ENCODE measurements around the gene BEND7.

Gene BEND7

DNA sequence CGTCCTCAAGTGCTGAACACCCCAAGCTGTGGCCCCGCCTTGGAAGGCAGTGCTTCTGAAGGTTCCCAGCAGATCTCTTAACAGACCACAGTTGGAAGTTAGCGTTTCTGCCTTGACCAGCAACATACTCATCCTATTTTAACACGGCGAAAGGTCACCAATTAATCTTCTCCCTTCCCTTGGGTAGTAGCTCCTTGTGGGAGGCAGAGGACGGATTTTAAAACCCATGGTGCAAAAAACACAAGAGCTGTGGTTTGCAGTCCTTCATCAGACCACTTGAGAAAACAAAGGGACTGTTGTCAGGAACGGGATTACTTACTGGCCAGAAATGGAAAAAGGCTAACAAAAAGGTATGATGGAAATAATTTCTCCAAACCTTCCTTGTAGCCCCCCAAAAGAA is 87.3 kb downstream of the BEND7 start:
- H2AFZ ChIP-seq (ENCODE audit: low read depth, low read length) = no peak overlapping the region
- DNase-seq = no peak

GRCh38 chr10:13440185-13441061 is 88.4 kb downstream of the BEND7 start:
- Histone ChIP-seq H3K4me2 (ENCODE audit: insufficient read depth, low read length) (no peak overlapping the region), H3K4me3 (ENCODE audit: low read depth in 1 of 2, low read length in 2 of 2) (no peak overlapping the region), H3K27me3 (ENCODE audit: insufficient read depth, low read length, poor library complexity) (peaks cover 53% of the 10 kb centered on the region), H4K20me1 (ENCODE audit: insufficient read depth, low read length) (no peaks in the 10 kb centered on the region), H3K9me3 (ENCODE audit: insufficient read depth, low read length, severe bottlenecking) (no peaks in the 10 kb centered on the region), H3K9ac (ENCODE audit: low read depth, low read length) (no peak overlapping the region), H3K79me2 (ENCODE audit: insufficient read depth, low read length) (no peaks in the 10 kb centered on the region), H3K27ac (ENCODE audit: low read length) (no peak overlapping the region), H3K4me1 (ENCODE audit: insufficient read depth, low read length) (0 out of 2 replicates have a peak, but pooled peaks cover 3% of the 10 kb centered on the region), H2AFZ (ENCODE audit: low read depth, low read length) (no peak overlapping the region), H3K36me3 (ENCODE audit: insufficient read depth, low read length) (no peaks in the 10 kb centered on the region)
- peak; percentile 30 for DNase-seq
- peak; percentile 75 for ATAC-seq (ENCODE audit: insufficient read depth, low read depth)
- TF ChIP-seq EZH2 (IDR thresholded peaks at IDR 0.05; ENCODE audit: borderline replicate concordance, low read depth, low read length, severe bottlenecking) = peak; percentile 83
- TF ChIP-seq, protein P1, sequence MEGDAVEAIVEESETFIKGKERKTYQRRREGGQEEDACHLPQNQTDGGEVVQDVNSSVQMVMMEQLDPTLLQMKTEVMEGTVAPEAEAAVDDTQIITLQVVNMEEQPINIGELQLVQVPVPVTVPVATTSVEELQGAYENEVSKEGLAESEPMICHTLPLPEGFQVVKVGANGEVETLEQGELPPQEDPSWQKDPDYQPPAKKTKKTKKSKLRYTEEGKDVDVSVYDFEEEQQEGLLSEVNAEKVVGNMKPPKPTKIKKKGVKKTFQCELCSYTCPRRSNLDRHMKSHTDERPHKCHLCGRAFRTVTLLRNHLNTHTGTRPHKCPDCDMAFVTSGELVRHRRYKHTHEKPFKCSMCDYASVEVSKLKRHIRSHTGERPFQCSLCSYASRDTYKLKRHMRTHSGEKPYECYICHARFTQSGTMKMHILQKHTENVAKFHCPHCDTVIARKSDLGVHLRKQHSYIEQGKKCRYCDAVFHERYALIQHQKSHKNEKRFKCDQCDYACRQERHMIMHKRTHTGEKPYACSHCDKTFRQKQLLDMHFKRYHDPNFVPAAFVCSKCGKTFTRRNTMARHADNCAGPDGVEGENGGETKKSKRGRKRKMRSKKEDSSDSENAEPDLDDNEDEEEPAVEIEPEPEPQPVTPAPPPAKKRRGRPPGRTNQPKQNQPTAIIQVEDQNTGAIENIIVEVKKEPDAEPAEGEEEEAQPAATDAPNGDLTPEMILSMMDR (IDR thresholded peaks at IDR 0.05; ENCODE audit: borderline replicate concordance, extremely low read depth, low read length, poor library complexity, severe bottlenecking) = peak; percentile 71

More for the DNA sequence above, 87.3 kb downstream of the BEND7 start:
- TF ChIP-seq, protein P1 (IDR thresholded peaks at IDR 0.05; ENCODE audit: borderline replicate concordance, extremely low read depth, low read length, poor library complexity, severe bottlenecking) = no peak
- TF ChIP-seq EZH2 (IDR thresholded peaks at IDR 0.05; ENCODE audit: borderline replicate concordance, low read depth, low read length, severe bottlenecking) = no peak
- no peaks in the 10 kb centered on the region for H4K20me1 ChIP-seq (ENCODE audit: insufficient read depth, low read length)
- H3K9ac ChIP-seq (ENCODE audit: low read depth, low read length) = no peak overlapping the region
- H3K27ac ChIP-seq (ENCODE audit: low read length) = no peak overlapping the region
- ATAC-seq (ENCODE audit: insufficient read depth, low read depth) = no peak
- no peaks in the 10 kb centered on the region for H3K36me3 ChIP-seq (ENCODE audit: insufficient read depth, low read length)
- 0 out of 2 replicates have a peak, but pooled peaks cover 3% of the 10 kb centered on the region for H3K4me1 ChIP-seq (ENCODE audit: insufficient read depth, low read length)
- H3K4me2 ChIP-seq (ENCODE audit: insufficient read depth, low read length) = no peak overlapping the region
- no peak overlapping the region for H3K4me3 ChIP-seq (ENCODE audit: low read depth in 1 of 2, low read length in 2 of 2)
- H3K9me3 ChIP-seq (ENCODE audit: insufficient read depth, low read length, severe bottlenecking) = no peaks in the 10 kb centered on the region
- peaks cover 53% of the 10 kb centered on the region for H3K27me3 ChIP-seq (ENCODE audit: insufficient read depth, low read length, poor library complexity)
- H3K79me2 ChIP-seq (ENCODE audit: insufficient read depth, low read length) = no peaks in the 10 kb centered on the region

- H3K4me3 ChIP-seq (ENCODE audit: low read depth in 1 of 2, low read length in 2 of 2) = no peak overlapping the region
- H3K79me2 ChIP-seq (ENCODE audit: insufficient read depth, low read length) = no peaks in the 10 kb centered on the region
- H2AFZ ChIP-seq (ENCODE audit: low read depth, low read length) = no peak overlapping the region
These were observed 89.3 kb downstream of the BEND7 start for GRCh38 chr10:13439313-13440184.

More at GRCh38 chr10:13439313-13440184, 89.3 kb downstream of the BEND7 start:
- no peak for TF ChIP-seq EZH2 (IDR thresholded peaks at IDR 0.05; ENCODE audit: borderline replicate concordance, low read depth, low read length, severe bottlenecking)
- TF ChIP-seq, protein P1 (IDR thresholded peaks at IDR 0.05; ENCODE audit: borderline replicate concordance, extremely low read depth, low read length, poor library complexity, severe bottlenecking) = no peak
- H3K9me3 ChIP-seq (ENCODE audit: insufficient read depth, low read length, severe bottlenecking) = no peaks in the 10 kb centered on the region
- no peak overlapping the region for H3K27ac ChIP-seq (ENCODE audit: low read length)
- H3K36me3 ChIP-seq (ENCODE audit: insufficient read depth, low read length) = no peaks in the 10 kb centered on the region
- peaks cover 53% of the 10 kb centered on the region for H3K27me3 ChIP-seq (ENCODE audit: insufficient read depth, low read length, poor library complexity)
- no peak overlapping the region for H3K9ac ChIP-seq (ENCODE audit: low read depth, low read length)
- 0 out of 2 replicates have a peak, but pooled peaks cover 3% of the 10 kb centered on the region for H3K4me1 ChIP-seq (ENCODE audit: insufficient read depth, low read length)
- no peak overlapping the region for H3K4me2 ChIP-seq (ENCODE audit: insufficient read depth, low read length)
- DNase-seq (no peak), ATAC-seq (ENCODE audit: insufficient read depth, low read depth) (no peak)
- H4K20me1 ChIP-seq (ENCODE audit: insufficient read depth, low read length) = no peaks in the 10 kb centered on the region
